Parathyroid adenoma (tissue), 2 donors: ENCODE results near the gene TCP11.

Source experiments
- H2AFZ ChIP-seq: fragments of 300-600 bp; sonication (generic); one replicate; pipeline ENCODE4 v1.7.0; 2017; ENCODE audit warnings: antibody characterized with exemption, mild to moderate bottlenecking
- H3K27ac ChIP-seq: fragments of 300-600 bp; sonication (generic); one replicate; pipeline ENCODE4 v1.7.0; 2017
- H3K27me3 ChIP-seq: fragments of 300-600 bp; sonication (generic); one replicate; pipeline ENCODE4 v1.7.0; 2017; ENCODE audit warnings: low read length; ENCODE audit not compliant: control insufficient read depth, insufficient read depth
- H3K36me3 ChIP-seq: fragments of 300-600 bp; sonication (generic); one replicate; pipeline ENCODE4 v1.7.0; 2017; ENCODE audit warnings: low read length; ENCODE audit not compliant: control insufficient read depth, insufficient read depth
- H3K4me1 ChIP-seq: fragments of 300-600 bp; sonication (generic); one replicate; pipeline ENCODE4 v1.7.0; 2017; ENCODE audit warnings: control low read depth
- H3K4me2 ChIP-seq: fragments of 300-600 bp; sonication (generic); one replicate; pipeline ENCODE4 v1.7.0; 2017; ENCODE audit warnings: low read length
- H3K4me3 ChIP-seq: fragments of 300-600 bp; sonication (generic); one replicate; pipeline ENCODE4 v1.7.0; 2017; ENCODE audit warnings: low read depth, low read length
- H3K79me2 ChIP-seq: fragments of 300-600 bp; sonication (generic); one replicate; pipeline ENCODE4 v1.7.0; 2017; ENCODE audit warnings: control low read depth
- H3K9ac ChIP-seq: fragments of 300-600 bp; sonication (generic); one replicate; pipeline ENCODE4 v1.7.0; 2017; ENCODE audit warnings: mild to moderate bottlenecking
- H3K9me3 ChIP-seq: fragments of 300-600 bp; sonication (generic); one replicate; pipeline ENCODE4 v1.7.0; 2017; ENCODE audit warnings: low read length; ENCODE audit not compliant: control insufficient read depth
- TF ChIP-seq, protein P1 (sequence below): fragments of 300-600 bp; sonication (generic); IDR thresholded peaks from one replicate; pipeline ENCODE4 v1.7.0; 2017; ENCODE audit warnings: antibody characterized with exemption, mild to moderate bottlenecking
- donor health status: primary hyperparathyroidism.

The TCP11 gene

DNA sequence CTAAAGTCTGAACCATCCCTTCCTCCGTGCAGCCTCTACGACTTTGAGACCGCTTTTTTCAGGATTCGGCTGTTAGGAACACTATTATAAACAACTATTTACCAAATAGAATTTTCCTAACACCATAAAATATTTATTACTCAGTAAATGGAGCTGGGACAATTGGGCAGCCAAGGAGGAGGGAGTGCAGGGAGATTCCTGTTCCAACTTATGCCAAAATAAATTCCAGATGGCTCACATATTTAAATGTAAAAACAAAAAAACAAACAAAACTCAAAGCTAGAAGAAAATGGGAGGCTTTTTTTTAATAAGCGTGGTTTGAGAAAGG lies 48.1 kb downstream of the TCP11 start:
- Histone ChIP-seq H3K4me2 (no peak overlapping the region), H3K27me3 (no peaks in the 10 kb centered on the region), H2AFZ (no peak overlapping the region), H3K79me2 (no peaks in the 10 kb centered on the region), H3K36me3 (no peaks in the 10 kb centered on the region), H3K4me3 (no peak overlapping the region), H3K9ac (no peak overlapping the region), H3K9me3 (no peaks in the 10 kb centered on the region), H3K4me1 (no peaks in the 10 kb centered on the region), H3K27ac (no peak overlapping the region)
- TF ChIP-seq, protein P1, sequence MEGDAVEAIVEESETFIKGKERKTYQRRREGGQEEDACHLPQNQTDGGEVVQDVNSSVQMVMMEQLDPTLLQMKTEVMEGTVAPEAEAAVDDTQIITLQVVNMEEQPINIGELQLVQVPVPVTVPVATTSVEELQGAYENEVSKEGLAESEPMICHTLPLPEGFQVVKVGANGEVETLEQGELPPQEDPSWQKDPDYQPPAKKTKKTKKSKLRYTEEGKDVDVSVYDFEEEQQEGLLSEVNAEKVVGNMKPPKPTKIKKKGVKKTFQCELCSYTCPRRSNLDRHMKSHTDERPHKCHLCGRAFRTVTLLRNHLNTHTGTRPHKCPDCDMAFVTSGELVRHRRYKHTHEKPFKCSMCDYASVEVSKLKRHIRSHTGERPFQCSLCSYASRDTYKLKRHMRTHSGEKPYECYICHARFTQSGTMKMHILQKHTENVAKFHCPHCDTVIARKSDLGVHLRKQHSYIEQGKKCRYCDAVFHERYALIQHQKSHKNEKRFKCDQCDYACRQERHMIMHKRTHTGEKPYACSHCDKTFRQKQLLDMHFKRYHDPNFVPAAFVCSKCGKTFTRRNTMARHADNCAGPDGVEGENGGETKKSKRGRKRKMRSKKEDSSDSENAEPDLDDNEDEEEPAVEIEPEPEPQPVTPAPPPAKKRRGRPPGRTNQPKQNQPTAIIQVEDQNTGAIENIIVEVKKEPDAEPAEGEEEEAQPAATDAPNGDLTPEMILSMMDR: no peak

DNA sequence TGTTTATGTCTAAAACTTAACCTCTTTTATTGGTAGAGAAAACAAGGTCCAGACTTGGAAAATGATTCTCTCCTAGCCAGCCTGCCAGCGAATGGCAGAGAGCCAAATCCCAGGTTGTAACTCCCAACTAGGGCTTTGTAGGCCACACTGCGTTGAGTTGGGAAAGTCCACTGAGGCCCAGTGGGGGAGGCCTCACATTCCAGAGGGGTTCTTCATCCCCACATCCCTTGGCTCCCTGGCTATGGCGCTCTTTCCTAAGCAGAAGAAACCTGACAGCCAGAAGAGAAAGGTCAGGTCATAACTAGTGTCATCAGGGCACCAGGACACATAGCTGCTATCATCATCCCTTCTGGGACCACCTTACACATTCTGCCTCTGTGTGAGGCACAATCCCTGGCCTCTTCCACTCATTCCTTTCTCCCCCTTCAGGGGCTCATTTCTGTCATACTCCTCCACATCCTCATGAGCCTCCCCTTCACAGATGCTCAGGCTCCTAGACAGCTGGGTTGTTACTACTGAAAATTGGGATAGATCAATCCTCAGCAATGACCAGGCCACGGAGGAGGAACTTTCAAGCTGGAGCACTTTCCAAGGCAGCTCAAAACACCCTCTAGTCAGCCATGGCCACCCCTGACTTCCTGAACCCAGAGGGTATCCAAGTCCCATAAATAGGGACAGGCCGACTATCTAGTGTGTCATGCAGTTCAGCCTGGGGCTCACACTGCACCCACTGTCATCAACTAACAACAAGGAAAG lies 48.6 kb downstream of the TCP11 start:
- Histone ChIP-seq H3K4me3 (no peak overlapping the region), H3K79me2 (no peaks in the 10 kb centered on the region), H3K27me3 (no peaks in the 10 kb centered on the region), H3K36me3 (no peaks in the 10 kb centered on the region), H3K9me3 (no peaks in the 10 kb centered on the region), H2AFZ (no peak overlapping the region), H3K27ac (no peak overlapping the region), H3K9ac (no peak overlapping the region), H3K4me1 (no peaks in the 10 kb centered on the region), H3K4me2 (no peak overlapping the region)
- TF ChIP-seq, protein P1: no peak

DNA sequence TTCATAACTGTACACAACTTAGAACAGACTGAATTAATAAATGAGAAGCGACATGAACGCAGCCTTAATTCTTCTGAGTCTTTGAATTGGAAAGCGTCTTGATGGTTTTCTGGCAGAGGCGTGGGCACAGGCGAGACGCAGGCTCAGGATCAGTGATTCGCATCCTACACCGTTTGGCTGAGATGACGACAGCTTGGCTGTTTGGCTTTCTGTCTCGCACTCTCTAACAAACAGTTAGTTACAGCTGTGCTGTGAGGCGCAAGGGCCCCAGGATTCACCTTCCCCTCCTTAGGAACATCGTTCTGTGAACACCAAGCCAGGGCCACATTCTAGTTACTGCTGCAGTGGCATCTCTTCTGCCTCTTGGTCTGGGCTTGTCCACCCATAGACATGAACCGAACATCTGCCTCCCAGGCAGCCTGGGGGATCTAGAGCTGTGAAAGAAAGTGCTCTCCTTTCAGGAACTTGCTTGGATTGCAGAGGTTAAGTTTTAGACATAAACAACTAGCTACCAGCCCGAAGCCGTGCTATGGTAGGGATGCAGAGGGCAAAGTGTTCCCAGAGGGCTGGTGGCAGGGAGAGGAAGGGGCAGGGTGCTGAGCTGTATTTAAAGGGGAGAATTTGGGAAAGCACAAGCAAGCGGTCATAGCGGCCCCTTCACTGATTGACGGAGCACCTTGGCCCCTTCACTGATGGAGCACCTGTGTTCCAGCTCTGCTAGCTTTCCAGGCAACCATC lies 49.6 kb downstream of the TCP11 start:
- Histone ChIP-seq H3K4me1 (no peaks in the 10 kb centered on the region), H3K36me3 (no peaks in the 10 kb centered on the region), H3K79me2 (no peaks in the 10 kb centered on the region), H2AFZ (no peak overlapping the region), H3K9ac (no peak overlapping the region), H3K27ac (no peak overlapping the region), H3K4me2 (no peak overlapping the region), H3K4me3 (no peak overlapping the region), H3K27me3 (no peaks in the 10 kb centered on the region), H3K9me3 (no peaks in the 10 kb centered on the region)
- TF ChIP-seq, protein P1: no peak

DNA sequence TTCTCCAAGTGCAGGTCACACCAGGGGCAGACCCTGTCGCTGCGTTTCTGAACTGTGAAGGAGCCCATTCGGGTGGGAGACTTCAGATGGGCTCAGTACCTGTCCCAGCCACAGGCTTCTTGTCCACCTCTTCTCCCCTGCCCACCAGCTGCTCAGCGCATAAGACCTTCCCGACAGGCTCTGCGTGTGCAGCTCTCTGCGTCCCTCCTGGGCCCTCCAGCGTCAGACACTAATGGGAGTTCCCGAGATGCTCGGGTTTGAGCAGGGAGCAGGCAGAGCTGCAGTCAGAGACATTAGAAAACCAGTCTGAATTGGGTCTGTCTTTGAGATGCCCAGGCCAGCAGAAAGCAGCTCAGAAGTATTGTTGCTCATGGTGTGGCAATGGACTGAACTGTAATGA lies 50.4 kb downstream of the TCP11 start:
- Histone ChIP-seq H3K36me3 (no peaks in the 10 kb centered on the region), H3K9ac (no peak overlapping the region), H3K4me2 (no peak overlapping the region), H3K9me3 (no peaks in the 10 kb centered on the region), H2AFZ (no peak overlapping the region), H3K27me3 (no peaks in the 10 kb centered on the region), H3K4me3 (no peak overlapping the region), H3K4me1 (no peaks in the 10 kb centered on the region), H3K79me2 (no peaks in the 10 kb centered on the region), H3K27ac (no peak overlapping the region)
- TF ChIP-seq, protein P1: no peak
